KOPT-K1 (cell line): Measurements from ENCODE around the gene IFRD2.

ENCODE experiments used
- H3K27ac ChIP-seq: fragments of 200-600 bp; sonication (generic); 2 replicates; pipeline ENCODE4 v1.5.1; 2016; ENCODE audit warnings: antibody characterized with exemption, mild to moderate bottlenecking, low read depth, low read length; ENCODE audit not compliant: poor library complexity, severe bottlenecking
- H3K36me3 ChIP-seq: fragments of 200-600 bp; sonication (generic); 2 replicates; pipeline ENCODE4 v1.5.1; 2017; ENCODE audit warnings: antibody characterized with exemption, mild to moderate bottlenecking, low read length, moderate library complexity; ENCODE audit not compliant: insufficient read depth
- H3K9me3 ChIP-seq: fragments of 200-600 bp; sonication (generic); 2 replicates; pipeline ENCODE4 v1.5.1; 2017; ENCODE audit warnings: antibody characterized with exemption, low read length, mild to moderate bottlenecking; ENCODE audit not compliant: insufficient read depth, poor library complexity, severe bottlenecking

IFRD2 gene

DNA sequence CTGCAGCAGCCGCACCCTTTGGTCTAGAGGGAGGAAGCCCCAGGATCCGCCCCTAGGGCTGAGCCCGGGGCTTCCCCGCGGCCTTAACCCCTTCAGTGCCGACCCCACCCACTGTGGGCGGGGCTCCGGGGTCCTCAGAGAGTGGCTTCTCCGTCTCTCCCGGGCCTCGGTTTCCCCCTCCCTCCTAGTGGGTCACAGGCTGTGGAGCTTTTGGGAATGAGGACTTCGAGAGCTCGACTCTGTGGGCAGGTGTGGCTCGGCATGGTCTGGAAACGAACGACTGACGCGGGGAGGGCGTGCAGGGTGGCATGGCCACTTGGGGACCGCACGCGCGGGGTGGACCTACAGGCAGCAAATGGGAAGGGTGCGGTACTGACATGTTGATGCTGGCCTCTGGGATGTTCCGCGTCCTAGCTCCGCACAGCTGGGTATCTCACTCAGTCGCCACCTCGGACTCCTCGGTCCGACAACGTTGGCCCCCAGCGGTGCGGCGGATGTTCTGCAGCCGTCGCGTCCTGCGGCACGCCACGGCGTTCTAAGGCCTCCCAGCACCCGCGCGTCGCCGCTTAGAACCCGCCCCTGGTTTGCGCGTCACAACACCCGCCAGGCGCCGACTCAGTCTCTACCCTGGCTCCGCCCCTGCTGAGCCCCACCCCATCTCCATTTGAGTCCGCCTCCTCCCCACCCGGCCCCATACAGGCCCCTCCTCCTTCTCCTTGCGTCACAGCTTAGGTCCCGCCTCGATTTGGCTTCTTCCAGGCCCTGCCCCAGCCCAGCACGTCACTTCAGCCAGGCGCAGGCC is 6.8 kb upstream of the IFRD2 start, which contains the start of the genes HYAL3 and NAA80:
TSS of gene HYAL3 (minus strand) at position 570 of the 802 bp plus-strand sequence. CDS start 3,803 bp downstream, outside the sequence.
TSS of gene NAA80 (minus strand) at position 570 of the 802 bp plus-strand sequence. CDS start 1,942 bp downstream, outside the sequence.
- Histone ChIP-seq H3K27ac (peak within 1 kb of the TSS; percentile 79), H3K36me3 (no peaks in the 10 kb centered on the region)

GRCh38 chr3:50297896-50298725 is 5.9 kb upstream of the IFRD2 start:
- H3K27ac ChIP-seq, result peak overlapping the region; percentile 79
- no peaks in the 10 kb centered on the region for H3K9me3 ChIP-seq
- H3K36me3 ChIP-seq, result no peaks in the 10 kb centered on the region

More for the DNA sequence above, 6.8 kb upstream of the IFRD2 start, which contains the start of the genes HYAL3 and NAA80:
- no peaks in the 10 kb centered on the region for H3K9me3 ChIP-seq

- H3K27ac ChIP-seq, result no peak overlapping the region
- no peaks in the 10 kb centered on the region for H3K9me3 ChIP-seq
- no peaks in the 10 kb centered on the region for H3K36me3 ChIP-seq
Measured at GRCh38 chr3:50297384-50297775, 5.2 kb upstream of the IFRD2 start.

DNA sequence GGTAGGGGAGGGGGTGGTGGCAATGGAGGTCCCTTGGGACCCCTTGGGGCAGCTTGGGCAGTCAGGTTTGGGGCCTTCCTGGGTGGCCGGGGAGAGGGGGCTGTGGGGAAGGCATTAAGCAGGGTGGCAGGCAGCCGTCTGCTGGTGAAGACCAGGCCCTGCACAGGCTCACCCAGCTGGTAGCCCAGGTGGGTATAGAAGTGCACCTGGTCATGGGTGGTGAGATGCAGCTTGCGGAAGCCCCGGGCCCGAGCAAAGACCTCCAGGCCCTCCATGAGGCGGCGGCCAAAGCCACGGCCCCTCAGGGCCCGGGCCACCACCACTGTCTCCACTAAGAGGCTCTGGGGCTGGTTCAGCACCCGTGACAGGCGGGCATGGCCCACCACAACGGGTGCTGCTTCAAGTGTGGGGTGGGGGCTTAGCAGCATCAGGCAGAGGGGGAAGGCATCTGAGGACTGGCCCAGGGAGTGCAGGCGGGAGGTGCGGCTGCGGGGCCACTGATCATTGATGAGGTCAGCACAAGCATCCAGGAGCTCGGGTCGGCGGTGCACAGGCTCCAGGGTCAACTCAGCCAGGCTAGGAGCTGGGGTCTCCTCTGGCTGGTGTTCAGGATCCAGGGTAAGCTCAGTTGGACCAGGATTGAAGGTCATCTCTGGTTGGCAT is 4.6 kb upstream of the IFRD2 start:
- Histone ChIP-seq H3K27ac (no peak overlapping the region), H3K36me3 (no peaks in the 10 kb centered on the region), H3K9me3 (no peaks in the 10 kb centered on the region)

DNA sequence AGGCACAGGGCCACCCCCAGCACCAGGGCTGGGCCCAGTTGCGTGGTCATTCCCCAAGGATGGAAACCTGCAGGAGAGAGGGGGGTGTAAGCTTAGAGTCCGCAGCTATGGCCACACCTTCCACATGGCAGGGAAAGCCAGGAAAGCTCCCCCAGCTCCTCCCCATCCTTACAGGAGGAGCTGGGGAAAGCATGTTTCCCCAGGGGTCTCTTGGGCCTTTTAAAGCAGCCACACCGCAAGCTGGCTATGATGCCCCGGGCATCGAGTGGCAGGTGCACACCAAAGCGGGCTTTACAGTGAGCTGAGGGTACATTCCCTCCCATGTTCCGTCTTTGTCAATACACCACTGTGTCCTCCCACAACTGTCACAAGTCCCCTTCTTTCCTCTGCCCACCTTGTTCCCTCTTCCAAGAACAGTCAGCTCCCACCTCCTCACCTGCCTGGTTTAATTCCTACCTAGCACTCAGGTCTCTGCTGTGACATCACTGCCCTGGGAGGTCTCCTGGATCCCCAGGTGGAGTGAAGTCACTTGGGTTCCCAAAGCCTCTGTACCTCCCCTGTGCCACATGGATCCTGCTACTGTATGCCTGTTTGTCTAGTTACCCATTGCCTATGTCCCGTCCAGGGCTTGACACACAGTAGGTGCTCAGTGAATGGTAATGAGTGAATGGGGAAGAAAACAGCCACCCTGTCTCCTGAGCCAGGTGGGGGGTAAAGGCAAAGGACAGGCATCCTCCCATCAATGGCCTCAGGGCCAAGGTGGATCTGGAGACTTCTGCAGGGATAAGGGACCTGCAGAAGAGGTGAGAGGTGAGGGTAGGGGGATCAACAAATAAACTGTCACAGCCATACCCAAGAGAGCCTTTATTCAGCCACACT is 3.6 kb upstream of the IFRD2 start:
- Histone ChIP-seq H3K27ac (no peak overlapping the region), H3K36me3 (no peaks in the 10 kb centered on the region), H3K9me3 (no peaks in the 10 kb centered on the region)

GRCh38 chr3:50294492-50295403 is 2.5 kb upstream of the IFRD2 start:
- H3K27ac ChIP-seq, result no peak overlapping the region
- H3K9me3 ChIP-seq, result no peaks in the 10 kb centered on the region
- H3K36me3 ChIP-seq, result peaks cover 9% of the 10 kb centered on the region

- Histone ChIP-seq H3K27ac (no peak overlapping the region), H3K9me3 (no peaks in the 10 kb centered on the region), H3K36me3 (peaks cover 16% of the 10 kb centered on the region)
Measured at GRCh38 chr3:50294089-50294488, 1.9 kb upstream of the IFRD2 start.

GRCh38 chr3:50293079-50293801 is 1.0 kb upstream of the IFRD2 start:
- Histone ChIP-seq H3K27ac (peak overlapping the region; percentile 79), H3K36me3 (peaks cover 24% of the 10 kb centered on the region), H3K9me3 (no peaks in the 10 kb centered on the region)

DNA sequence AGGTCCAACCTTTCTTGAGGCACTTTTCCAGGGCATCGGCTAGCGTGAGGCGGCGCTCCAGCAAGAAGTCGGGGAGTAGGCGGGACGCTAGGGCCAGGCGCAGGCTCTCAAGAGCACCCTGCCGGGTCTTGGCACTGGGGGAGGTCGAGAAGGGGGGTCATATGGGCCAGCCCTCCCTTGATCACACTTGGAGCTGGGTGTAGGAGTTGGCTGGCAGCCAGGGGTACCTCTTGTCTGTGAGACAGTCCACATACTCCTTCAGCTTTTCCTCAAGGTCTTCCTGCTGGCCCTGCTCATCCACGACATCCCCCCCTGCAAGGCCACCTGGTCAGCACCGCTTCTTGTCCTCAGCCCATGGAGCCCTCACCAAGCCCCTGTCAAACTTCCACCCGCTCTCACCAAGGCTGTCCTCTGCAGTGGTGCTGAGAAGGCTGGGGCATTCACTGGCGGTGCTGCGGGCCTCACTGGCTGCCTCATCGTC is 2.0 kb downstream of the IFRD2 start:
- Histone ChIP-seq H3K36me3 (peaks cover 51% of the 10 kb centered on the region), H3K9me3 (no peaks in the 10 kb centered on the region)

DNA sequence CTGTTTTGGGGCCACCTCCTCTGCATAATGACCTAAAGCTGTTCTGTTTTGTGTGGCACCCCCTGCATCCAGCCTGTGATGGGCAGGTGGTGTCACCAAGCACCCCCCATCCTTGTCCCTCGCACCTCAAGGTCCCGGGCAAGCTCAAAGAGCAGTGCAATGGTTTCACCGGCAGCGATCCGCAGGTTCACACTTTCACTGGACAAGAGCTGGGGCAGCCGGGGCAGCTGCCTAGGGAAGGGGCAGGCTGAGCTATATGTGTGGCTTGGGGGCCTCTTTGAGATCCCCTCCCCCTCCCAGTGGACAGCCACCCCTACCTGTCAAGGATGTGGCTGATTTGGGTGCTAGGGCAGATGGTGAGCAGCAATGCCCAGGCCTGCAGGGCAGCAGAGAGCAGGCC is 3.1 kb downstream of the IFRD2 start:
- no peak overlapping the region for H3K27ac ChIP-seq
- peaks cover 51% of the 10 kb centered on the region for H3K36me3 ChIP-seq
- H3K9me3 ChIP-seq, result no peaks in the 10 kb centered on the region

More for the DNA sequence above, 2.0 kb downstream of the IFRD2 start:
- H3K27ac ChIP-seq, result no peak overlapping the region

- Histone ChIP-seq H3K27ac (no peak overlapping the region), H3K9me3 (no peaks in the 10 kb centered on the region), H3K36me3 (peaks cover 51% of the 10 kb centered on the region)
Measured at GRCh38 chr3:50288387-50289007, 3.7 kb downstream of the IFRD2 start.

DNA sequence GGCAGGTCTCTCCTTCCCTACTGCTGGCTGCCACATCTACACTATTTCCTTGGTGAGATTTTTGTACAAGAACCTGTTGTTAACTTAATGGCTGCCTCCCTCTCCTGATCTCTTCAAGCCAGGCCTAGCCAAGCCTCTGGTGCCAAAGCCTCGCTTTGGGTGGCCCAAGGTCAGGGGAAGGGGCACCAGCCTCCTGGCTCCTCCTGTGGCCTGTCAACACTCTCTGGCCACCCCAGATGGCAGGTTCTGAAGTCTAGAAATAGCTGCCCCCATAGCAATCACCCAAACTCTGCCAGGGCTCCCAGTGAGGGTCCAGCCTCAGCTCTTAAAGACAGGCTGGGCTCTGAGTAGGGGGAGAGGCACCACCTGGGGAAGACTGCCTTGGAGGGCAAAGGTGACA is 5.0 kb downstream of the IFRD2 start:
- H3K36me3 ChIP-seq, result peaks cover 51% of the 10 kb centered on the region
- no peaks in the 10 kb centered on the region for H3K9me3 ChIP-seq
- no peak overlapping the region for H3K27ac ChIP-seq
